ENCODE results near the gene BFSP1. TPM values are rescaled to one million over a fixed set of nuclear protein-coding genes. Genes with fewer than 3 reads are reported as not detected.

The BFSP1 gene
- total RNA-seq, 1 experiment from 2014 or later, result not detected

DNA sequence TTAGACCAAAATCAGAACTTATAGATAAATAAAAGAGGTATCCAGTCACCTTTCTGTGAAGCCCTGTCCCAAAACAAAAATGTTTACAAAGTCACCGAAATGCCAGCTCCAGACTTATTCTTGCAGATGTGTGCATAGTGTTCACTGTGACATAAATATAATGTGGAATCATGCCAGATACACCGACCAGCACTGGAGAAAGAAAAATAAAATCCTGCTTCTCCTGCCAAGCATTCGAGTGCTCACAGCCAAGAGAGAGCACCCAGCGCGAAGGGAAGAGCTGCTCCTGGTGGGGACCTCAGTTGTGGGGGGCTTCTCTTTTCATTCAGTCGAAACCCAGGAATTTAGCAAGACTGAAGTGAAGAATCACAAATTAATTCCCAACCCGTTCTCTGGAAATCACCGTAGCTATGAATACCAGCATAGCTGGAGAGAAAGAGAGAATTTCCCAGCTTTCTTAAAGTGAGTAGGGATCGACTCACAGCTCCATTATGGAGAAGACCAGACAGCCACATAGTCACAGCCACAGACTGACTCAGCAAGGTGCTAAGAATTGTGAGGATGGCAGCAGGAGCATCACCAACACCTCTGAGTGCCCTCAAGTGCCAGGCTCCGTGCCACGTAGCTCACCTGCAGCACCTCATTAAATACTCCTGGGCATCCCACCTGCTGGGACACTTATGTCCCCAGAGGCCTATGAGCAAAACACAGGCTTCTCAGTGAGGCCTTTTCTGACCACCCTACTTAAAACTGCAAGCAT lies 33.2 kb downstream of the BFSP1 start:
- Histone ChIP-seq H3K27ac (ENCODE audit: low read length) (no peak overlapping the region), H3K27me3 (ENCODE audit: low read length) (no peaks in the 10 kb centered on the region), H3K9me2 (replicated peaks; ENCODE audit: insufficient read depth, low read length) (no peaks in the 10 kb centered on the region), H3K9ac (ENCODE audit: low read length) (no peak overlapping the region), H3K9me3 (ENCODE audit: low read length) (no peaks in the 10 kb centered on the region), H2AFZ (ENCODE audit: low read length) (no peak overlapping the region), H3K4me2 (ENCODE audit: low read depth, low read length, poor library complexity, severe bottlenecking) (no peak overlapping the region), H3K4me3 (ENCODE audit: low read length) (no peak overlapping the region), H3K79me2 (ENCODE audit: low read length) (no peaks in the 10 kb centered on the region), H3K4me1 (ENCODE audit: low read length) (no peaks in the 10 kb centered on the region), H4K20me1 (ENCODE audit: insufficient read depth, low read depth, low read length) (no peaks in the 10 kb centered on the region), H3K36me3 (ENCODE audit: insufficient read depth, low read length) (no peaks in the 10 kb centered on the region)
- DNase-seq, result no peak

DNA sequence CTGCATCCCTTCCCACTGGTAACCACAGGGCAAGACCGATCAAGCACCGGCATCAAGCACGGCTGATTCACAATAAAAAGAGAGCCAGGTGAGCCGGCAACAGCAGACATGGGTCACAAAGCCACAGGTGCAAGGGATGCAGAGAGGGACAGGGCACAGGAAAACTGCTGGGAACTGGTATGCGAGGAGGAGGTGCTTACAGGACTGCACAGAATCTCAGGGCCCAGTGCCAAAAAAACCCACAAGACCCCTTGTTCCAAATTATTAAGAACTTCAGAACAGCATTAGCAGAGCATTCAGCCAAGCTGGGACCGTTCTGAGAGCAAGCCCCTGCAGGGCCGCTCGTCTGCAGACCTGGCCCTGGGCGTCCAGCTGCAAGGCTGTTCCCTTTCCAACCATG lies 35.4 kb downstream of the BFSP1 start:
- Histone ChIP-seq H4K20me1 (ENCODE audit: insufficient read depth, low read depth, low read length) (no peaks in the 10 kb centered on the region), H3K4me2 (ENCODE audit: low read depth, low read length, poor library complexity, severe bottlenecking) (no peak overlapping the region), H3K79me2 (ENCODE audit: low read length) (no peaks in the 10 kb centered on the region), H3K9me2 (replicated peaks; ENCODE audit: insufficient read depth, low read length) (no peaks in the 10 kb centered on the region), H3K4me1 (ENCODE audit: low read length) (no peaks in the 10 kb centered on the region), H3K9ac (ENCODE audit: low read length) (no peak overlapping the region), H3K4me3 (ENCODE audit: low read length) (no peak overlapping the region), H3K27me3 (ENCODE audit: low read length) (no peaks in the 10 kb centered on the region), H3K36me3 (ENCODE audit: insufficient read depth, low read length) (no peaks in the 10 kb centered on the region), H3K27ac (ENCODE audit: low read length) (no peak overlapping the region), H3K9me3 (ENCODE audit: low read length) (no peaks in the 10 kb centered on the region), H2AFZ (ENCODE audit: low read length) (no peak overlapping the region)
- DNase-seq, result no peak

DNA sequence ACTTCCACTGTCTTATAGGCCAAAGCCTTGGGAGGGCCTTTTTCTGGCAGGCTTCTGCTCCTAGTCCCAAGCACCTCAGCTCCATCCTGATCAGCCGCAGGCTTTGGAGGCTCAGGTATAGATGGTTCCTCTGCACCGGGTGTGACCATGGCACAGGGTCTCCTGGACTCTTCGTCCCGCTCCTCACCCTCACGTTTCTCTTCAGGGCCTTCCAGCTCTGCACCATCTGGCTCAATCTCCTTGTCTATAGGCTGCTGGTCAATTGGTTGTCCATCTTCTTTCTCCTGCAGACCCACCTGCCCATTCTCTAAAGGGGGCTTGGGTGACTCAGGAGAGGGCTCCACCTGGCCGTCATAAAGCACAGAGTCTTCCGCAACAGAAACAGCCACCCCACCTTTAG lies 37.0 kb downstream of the BFSP1 start:
- H4K20me1 ChIP-seq (ENCODE audit: insufficient read depth, low read depth, low read length), result no peaks in the 10 kb centered on the region
- H3K4me1 ChIP-seq (ENCODE audit: low read length), result no peaks in the 10 kb centered on the region
- no peak overlapping the region for H3K4me3 ChIP-seq (ENCODE audit: low read length)
- no peak overlapping the region for H2AFZ ChIP-seq (ENCODE audit: low read length)
- H3K36me3 ChIP-seq (ENCODE audit: insufficient read depth, low read length), result no peaks in the 10 kb centered on the region
- DNase-seq, result no peak
- no peaks in the 10 kb centered on the region for H3K9me2 ChIP-seq (replicated peaks; ENCODE audit: insufficient read depth, low read length)
- H3K27me3 ChIP-seq (ENCODE audit: low read length), result no peaks in the 10 kb centered on the region
- no peak overlapping the region for H3K4me2 ChIP-seq (ENCODE audit: low read depth, low read length, poor library complexity, severe bottlenecking)
- no peak overlapping the region for H3K9ac ChIP-seq (ENCODE audit: low read length)
- no peaks in the 10 kb centered on the region for H3K79me2 ChIP-seq (ENCODE audit: low read length)
- H3K27ac ChIP-seq (ENCODE audit: low read length), result no peak overlapping the region
- no peaks in the 10 kb centered on the region for H3K9me3 ChIP-seq (ENCODE audit: low read length)

DNA sequence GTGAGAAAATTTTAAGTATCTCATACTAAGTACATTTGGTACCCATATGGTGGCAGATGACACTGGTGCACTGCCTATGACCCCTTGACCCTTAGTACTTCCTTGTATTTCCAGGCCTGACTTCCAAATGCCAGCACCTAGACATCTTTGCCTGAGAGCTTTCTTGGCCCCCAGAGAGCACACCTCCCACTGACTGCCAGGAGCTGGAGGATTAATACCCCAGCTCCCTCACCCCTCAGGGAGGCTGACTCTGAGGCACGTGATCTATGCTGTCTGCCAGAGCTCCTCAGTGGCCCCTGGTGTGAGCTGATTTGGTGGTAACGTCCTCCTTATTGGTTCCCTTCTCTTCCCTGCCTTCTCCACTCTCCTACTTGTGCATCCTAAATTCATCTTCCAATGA lies 38.0 kb downstream of the BFSP1 start:
- no peaks in the 10 kb centered on the region for H3K36me3 ChIP-seq (ENCODE audit: insufficient read depth, low read length)
- H3K79me2 ChIP-seq (ENCODE audit: low read length), result no peaks in the 10 kb centered on the region
- no peaks in the 10 kb centered on the region for H3K4me1 ChIP-seq (ENCODE audit: low read length)
- H4K20me1 ChIP-seq (ENCODE audit: insufficient read depth, low read depth, low read length), result no peaks in the 10 kb centered on the region
- H3K9me3 ChIP-seq (ENCODE audit: low read length), result no peaks in the 10 kb centered on the region
- H3K27me3 ChIP-seq (ENCODE audit: low read length), result no peaks in the 10 kb centered on the region
- H2AFZ ChIP-seq (ENCODE audit: low read length), result no peak overlapping the region
- H3K27ac ChIP-seq (ENCODE audit: low read length), result no peak overlapping the region
- H3K4me2 ChIP-seq (ENCODE audit: low read depth, low read length, poor library complexity, severe bottlenecking), result no peak overlapping the region
- no peaks in the 10 kb centered on the region for H3K9me2 ChIP-seq (replicated peaks; ENCODE audit: insufficient read depth, low read length)
- DNase-seq, result no peak
- no peak overlapping the region for H3K9ac ChIP-seq (ENCODE audit: low read length)
- H3K4me3 ChIP-seq (ENCODE audit: low read length), result no peak overlapping the region

DNA sequence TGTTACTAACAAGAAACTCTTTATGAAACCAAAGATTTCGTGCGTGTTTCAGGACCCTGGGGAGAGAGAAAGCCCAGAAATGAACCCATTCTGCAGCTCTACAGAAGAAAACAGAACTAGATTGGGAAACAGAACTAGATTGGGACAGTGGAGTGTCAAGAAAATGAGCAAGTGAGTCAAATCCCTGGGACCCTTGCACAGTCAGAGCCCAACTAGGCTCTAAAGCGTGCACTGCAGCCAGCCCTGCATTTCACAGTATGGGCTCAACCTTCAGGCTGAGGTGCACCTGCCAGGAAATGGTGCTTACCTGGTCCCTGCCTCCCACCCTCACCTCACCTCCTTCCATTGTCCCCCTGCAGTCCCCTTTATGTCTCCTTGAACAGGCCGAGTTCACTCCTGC lies 39.7 kb downstream of the BFSP1 start:
- no peaks in the 10 kb centered on the region for H3K79me2 ChIP-seq (ENCODE audit: low read length)
- no peak overlapping the region for H3K4me3 ChIP-seq (ENCODE audit: low read length)
- no peaks in the 10 kb centered on the region for H3K36me3 ChIP-seq (ENCODE audit: insufficient read depth, low read length)
- H3K4me2 ChIP-seq (ENCODE audit: low read depth, low read length, poor library complexity, severe bottlenecking), result no peak overlapping the region
- H3K9me2 ChIP-seq (replicated peaks; ENCODE audit: insufficient read depth, low read length), result no peaks in the 10 kb centered on the region
- H3K4me1 ChIP-seq (ENCODE audit: low read length), result no peaks in the 10 kb centered on the region
- no peak for DNase-seq
- no peak overlapping the region for H3K9ac ChIP-seq (ENCODE audit: low read length)
- H4K20me1 ChIP-seq (ENCODE audit: insufficient read depth, low read depth, low read length), result no peaks in the 10 kb centered on the region
- H3K27me3 ChIP-seq (ENCODE audit: low read length), result no peaks in the 10 kb centered on the region
- no peak overlapping the region for H3K27ac ChIP-seq (ENCODE audit: low read length)
- no peak overlapping the region for H2AFZ ChIP-seq (ENCODE audit: low read length)
- no peaks in the 10 kb centered on the region for H3K9me3 ChIP-seq (ENCODE audit: low read length)

DNA sequence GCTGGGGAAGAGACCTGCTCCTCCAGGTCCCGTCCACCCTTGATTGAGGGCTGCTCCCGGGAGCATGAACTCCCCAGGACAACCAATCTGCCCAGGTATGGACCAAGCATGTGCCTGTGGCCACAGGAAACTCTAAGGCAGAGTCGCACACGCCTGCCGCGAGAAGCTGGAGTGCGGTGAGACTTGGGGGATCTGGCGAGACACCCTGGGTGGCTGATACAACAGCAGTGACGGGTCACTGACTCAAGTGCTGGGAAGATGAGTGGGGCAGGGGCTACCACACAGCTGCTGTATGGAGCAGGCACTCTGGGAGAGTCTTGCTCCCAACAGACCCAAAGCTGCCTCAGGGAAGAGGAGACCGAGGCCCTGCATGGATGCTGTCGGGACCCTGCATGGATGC lies 40.1 kb downstream of the BFSP1 start:
- H3K4me2 ChIP-seq (ENCODE audit: low read depth, low read length, poor library complexity, severe bottlenecking), result no peak overlapping the region
- no peak overlapping the region for H3K9ac ChIP-seq (ENCODE audit: low read length)
- no peaks in the 10 kb centered on the region for H3K36me3 ChIP-seq (ENCODE audit: insufficient read depth, low read length)
- DNase-seq, result no peak
- H4K20me1 ChIP-seq (ENCODE audit: insufficient read depth, low read depth, low read length), result no peaks in the 10 kb centered on the region
- no peaks in the 10 kb centered on the region for H3K4me1 ChIP-seq (ENCODE audit: low read length)
- no peaks in the 10 kb centered on the region for H3K79me2 ChIP-seq (ENCODE audit: low read length)
- H3K27ac ChIP-seq (ENCODE audit: low read length), result no peak overlapping the region
- H3K27me3 ChIP-seq (ENCODE audit: low read length), result no peaks in the 10 kb centered on the region
- no peaks in the 10 kb centered on the region for H3K9me3 ChIP-seq (ENCODE audit: low read length)
- no peak overlapping the region for H3K4me3 ChIP-seq (ENCODE audit: low read length)
- H3K9me2 ChIP-seq (replicated peaks; ENCODE audit: insufficient read depth, low read length), result no peaks in the 10 kb centered on the region
- H2AFZ ChIP-seq (ENCODE audit: low read length), result no peak overlapping the region

DNA sequence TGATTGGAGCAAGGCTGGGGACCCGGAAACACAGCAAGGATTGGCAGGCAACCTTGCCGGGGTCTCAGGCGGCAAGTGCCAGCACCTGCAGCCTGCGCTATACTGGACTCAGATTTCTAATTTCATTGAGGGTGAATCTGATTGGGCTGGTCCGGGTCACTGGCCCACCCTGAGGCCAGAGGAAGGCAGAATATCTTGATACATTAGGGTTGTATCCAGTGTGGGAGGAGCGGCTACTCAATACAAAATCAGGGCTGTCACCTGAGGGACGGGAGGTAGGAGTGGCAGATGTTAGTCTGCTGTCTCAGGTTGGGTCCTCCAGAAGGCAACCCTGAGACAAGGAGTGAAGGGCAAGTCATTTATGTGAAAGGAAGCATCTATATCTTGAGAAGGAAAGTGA lies 40.7 kb downstream of the BFSP1 start:
- Histone ChIP-seq H3K79me2 (ENCODE audit: low read length) (no peaks in the 10 kb centered on the region), H3K4me2 (ENCODE audit: low read depth, low read length, poor library complexity, severe bottlenecking) (no peak overlapping the region), H3K4me1 (ENCODE audit: low read length) (no peaks in the 10 kb centered on the region), H3K27me3 (ENCODE audit: low read length) (no peaks in the 10 kb centered on the region), H3K27ac (ENCODE audit: low read length) (no peak overlapping the region), H3K9me2 (replicated peaks; ENCODE audit: insufficient read depth, low read length) (no peaks in the 10 kb centered on the region), H4K20me1 (ENCODE audit: insufficient read depth, low read depth, low read length) (no peaks in the 10 kb centered on the region), H3K9me3 (ENCODE audit: low read length) (no peaks in the 10 kb centered on the region), H2AFZ (ENCODE audit: low read length) (no peak overlapping the region), H3K36me3 (ENCODE audit: insufficient read depth, low read length) (no peaks in the 10 kb centered on the region), H3K4me3 (ENCODE audit: low read length) (no peak overlapping the region), H3K9ac (ENCODE audit: low read length) (no peak overlapping the region)
- DNase-seq, result no peak

DNA sequence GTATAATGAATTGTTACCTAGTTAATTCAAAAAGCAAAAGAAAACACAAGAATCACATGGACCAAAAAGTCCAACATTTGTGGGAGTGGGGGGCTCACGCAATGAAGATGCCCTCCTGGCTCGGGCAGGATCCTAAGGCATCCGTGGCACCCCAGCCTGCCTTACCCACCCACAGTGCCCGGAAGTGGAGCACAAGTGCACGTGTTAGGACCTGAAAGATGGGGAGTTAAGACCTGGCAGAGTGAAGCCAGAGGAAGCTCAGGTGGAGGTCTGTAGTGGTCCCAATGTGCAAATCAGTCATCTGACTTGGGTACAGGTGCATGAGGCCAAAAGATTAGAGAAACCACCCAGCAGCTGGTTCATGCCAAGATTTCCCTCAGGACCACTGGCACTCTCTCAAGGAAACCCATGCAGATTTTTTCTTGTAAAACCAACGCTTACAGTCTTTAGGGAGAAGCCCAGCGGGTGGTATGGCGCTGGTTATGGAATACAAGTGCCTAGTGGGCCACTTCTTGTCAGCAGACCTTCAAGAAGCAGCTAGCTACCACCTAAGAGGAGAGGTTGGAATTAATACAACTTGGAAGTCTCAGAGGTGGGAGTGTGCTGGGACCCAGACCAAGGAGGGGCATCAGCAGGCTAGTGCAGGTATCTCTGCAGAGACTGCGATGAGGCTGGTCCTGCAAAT lies 42.1 kb downstream of the BFSP1 start:
- Histone ChIP-seq H3K9me3 (ENCODE audit: low read length) (no peaks in the 10 kb centered on the region), H2AFZ (ENCODE audit: low read length) (no peak overlapping the region), H3K27me3 (ENCODE audit: low read length) (no peaks in the 10 kb centered on the region), H3K36me3 (ENCODE audit: insufficient read depth, low read length) (no peaks in the 10 kb centered on the region), H3K4me1 (ENCODE audit: low read length) (no peaks in the 10 kb centered on the region), H3K4me3 (ENCODE audit: low read length) (no peak overlapping the region), H3K79me2 (ENCODE audit: low read length) (no peaks in the 10 kb centered on the region), H3K9ac (ENCODE audit: low read length) (no peak overlapping the region), H3K9me2 (replicated peaks; ENCODE audit: insufficient read depth, low read length) (no peaks in the 10 kb centered on the region), H3K4me2 (ENCODE audit: low read depth, low read length, poor library complexity, severe bottlenecking) (no peak overlapping the region), H4K20me1 (ENCODE audit: insufficient read depth, low read depth, low read length) (no peaks in the 10 kb centered on the region), H3K27ac (ENCODE audit: low read length) (no peak overlapping the region)
- no peak for DNase-seq
